ENCODE results near the gene MGAT5. TPM values are rescaled to one million over a fixed set of nuclear protein-coding genes. Genes with fewer than 3 reads are reported as not detected.

MGAT5 gene
- total RNA-seq, 1 experiment from 2014 or later, result 52.4 TPM

DNA sequence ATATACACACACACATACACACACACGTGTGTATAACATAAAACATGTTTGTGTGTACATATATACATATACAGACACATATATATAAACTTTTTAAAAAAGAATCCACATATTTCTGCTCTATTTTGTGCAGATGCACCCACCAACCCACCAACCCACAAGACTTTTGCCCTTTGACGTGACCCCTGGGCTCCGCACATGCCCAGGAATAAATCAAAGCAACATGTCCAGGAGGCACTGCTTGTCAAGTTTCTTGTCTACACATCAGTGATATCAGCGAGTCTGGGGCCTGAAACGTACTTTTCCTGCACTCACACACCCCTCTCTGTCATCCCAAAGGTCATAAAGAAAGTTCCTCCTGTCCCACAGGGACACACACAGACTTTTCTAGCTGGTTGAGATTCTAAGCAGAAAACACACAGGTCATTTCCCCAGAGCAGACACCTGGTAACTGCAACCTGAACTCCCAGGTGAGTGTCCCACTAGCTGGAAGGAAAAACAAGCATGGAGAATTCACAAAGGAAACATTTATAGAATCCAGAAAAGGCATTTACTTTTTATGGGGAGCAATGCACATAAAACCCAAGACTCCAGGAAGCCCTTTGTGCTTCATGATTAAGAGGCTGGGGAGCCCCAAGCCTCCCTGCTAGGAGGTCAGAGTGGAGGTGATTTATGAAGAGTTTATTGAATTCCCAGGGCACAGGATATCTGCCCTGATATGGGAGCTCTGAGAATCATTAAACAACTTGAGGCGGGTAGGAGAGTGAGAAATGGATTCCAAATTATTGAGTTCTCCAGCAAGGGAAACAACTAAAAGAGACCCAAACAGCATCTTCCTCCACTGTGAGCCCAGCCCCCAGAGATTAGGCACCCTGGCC is 211.6 kb downstream of the MGAT5 start:
- DNase-seq (ENCODE audit: low spot score), result no peak
- TF ChIP-seq ZNF396 (CRISPR knock-in tag; IDR thresholded peaks at IDR 0.05; ENCODE audit: borderline replicate concordance), result no peak
- TF ChIP-seq ZNF423 (CRISPR knock-in tag; IDR thresholded peaks at IDR 0.05), result no peak
- TF ChIP-seq ETV6 (CRISPR knock-in tag; IDR thresholded peaks at IDR 0.05), result no peak
- TF ChIP-seq, protein P1, sequence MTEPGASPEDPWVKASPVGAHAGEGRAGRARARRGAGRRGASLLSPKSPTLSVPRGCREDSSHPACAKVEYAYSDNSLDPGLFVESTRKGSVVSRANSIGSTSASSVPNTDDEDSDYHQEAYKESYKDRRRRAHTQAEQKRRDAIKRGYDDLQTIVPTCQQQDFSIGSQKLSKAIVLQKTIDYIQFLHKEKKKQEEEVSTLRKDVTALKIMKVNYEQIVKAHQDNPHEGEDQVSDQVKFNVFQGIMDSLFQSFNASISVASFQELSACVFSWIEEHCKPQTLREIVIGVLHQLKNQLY (CRISPR knock-in tag; IDR thresholded peaks at IDR 0.05), result no peak
- TF ChIP-seq ZNF532 (CRISPR knock-in tag; IDR thresholded peaks at IDR 0.05; ENCODE audit: borderline replicate concordance), result no peak
- TF ChIP-seq EMX1 (CRISPR knock-in tag; IDR thresholded peaks at IDR 0.05), result no peak
- TF ChIP-seq, protein P2, sequence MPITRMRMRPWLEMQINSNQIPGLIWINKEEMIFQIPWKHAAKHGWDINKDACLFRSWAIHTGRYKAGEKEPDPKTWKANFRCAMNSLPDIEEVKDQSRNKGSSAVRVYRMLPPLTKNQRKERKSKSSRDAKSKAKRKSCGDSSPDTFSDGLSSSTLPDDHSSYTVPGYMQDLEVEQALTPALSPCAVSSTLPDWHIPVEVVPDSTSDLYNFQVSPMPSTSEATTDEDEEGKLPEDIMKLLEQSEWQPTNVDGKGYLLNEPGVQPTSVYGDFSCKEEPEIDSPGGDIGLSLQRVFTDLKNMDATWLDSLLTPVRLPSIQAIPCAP (CRISPR knock-in tag; IDR thresholded peaks at IDR 0.05), result no peak
- TF ChIP-seq CDX4 (CRISPR knock-in tag; IDR thresholded peaks at IDR 0.05; ENCODE audit: borderline replicate concordance), result no peak
- TF ChIP-seq ZBTB21 (CRISPR knock-in tag; IDR thresholded peaks at IDR 0.05; ENCODE audit: borderline replicate concordance), result no peak
- TF ChIP-seq GTF2I (CRISPR knock-in tag; conservative IDR thresholded peaks at IDR 0.05), result no peak
- TF ChIP-seq NFYB (CRISPR knock-in tag; conservative IDR thresholded peaks at IDR 0.05; ENCODE audit: low read depth), result no peak
- TF ChIP-seq NFE2L1 (CRISPR knock-in tag; IDR thresholded peaks at IDR 0.05), result no peak
- TF ChIP-seq, protein P3, sequence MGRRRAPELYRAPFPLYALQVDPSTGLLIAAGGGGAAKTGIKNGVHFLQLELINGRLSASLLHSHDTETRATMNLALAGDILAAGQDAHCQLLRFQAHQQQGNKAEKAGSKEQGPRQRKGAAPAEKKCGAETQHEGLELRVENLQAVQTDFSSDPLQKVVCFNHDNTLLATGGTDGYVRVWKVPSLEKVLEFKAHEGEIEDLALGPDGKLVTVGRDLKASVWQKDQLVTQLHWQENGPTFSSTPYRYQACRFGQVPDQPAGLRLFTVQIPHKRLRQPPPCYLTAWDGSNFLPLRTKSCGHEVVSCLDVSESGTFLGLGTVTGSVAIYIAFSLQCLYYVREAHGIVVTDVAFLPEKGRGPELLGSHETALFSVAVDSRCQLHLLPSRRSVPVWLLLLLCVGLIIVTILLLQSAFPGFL (CRISPR knock-in tag; IDR thresholded peaks at IDR 0.05; ENCODE audit: borderline replicate concordance), result no peak
- no peak for TF ChIP-seq ZNF512 (CRISPR knock-in tag; IDR thresholded peaks at IDR 0.05; ENCODE audit: borderline replicate concordance)
- no peaks in the 10 kb centered on the region for H3K36me3 Mint-ChIP-seq
- H3K4me3 Mint-ChIP-seq, result no peak overlapping the region
- H3K4me1 Mint-ChIP-seq, result peaks cover 5% of the 10 kb centered on the region
- H3K27ac Mint-ChIP-seq, result no peak overlapping the region
- no peaks in the 10 kb centered on the region for H3K27me3 Mint-ChIP-seq (ENCODE audit: low read depth)
- CTCF ChIA-PET, result interaction anchor here (1.1 to 3.1 kb wide), 2 partner anchors 15 to 54 kb away, joined by 3 to 16 read pairs; no protein-coding TSS in a partner anchor
- ATAC-seq, result no peak
- POLR2A ChIA-PET, result no interaction called here
- no peaks in the 10 kb centered on the region for H3K9me3 Mint-ChIP-seq

DNA sequence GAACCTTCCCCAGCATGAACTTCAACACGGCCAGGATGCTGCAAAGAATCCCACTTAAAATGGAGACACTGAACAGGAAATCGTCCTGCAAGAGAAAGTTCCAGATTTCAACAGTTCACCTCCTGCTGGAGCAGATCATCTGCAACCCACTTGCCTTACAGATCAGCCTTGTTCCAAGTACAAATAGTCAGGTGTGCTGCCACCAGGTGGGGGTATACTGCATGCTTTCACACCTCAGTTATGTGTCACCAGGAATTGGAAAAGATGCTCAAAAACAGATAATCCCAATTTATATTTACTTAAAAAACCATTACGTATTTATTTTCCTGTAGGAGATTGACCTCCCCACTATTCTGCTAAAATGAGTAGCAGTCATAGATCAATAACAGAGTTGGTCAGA is 212.3 kb downstream of the MGAT5 start:
- H3K27ac Mint-ChIP-seq, result no peak overlapping the region
- ChIA-PET POLR2A (no interaction called here), CTCF (interaction anchor here (1.1 to 3.1 kb wide), 2 partner anchors 15 to 54 kb away, joined by 3 to 16 read pairs; no protein-coding TSS in a partner anchor)
- H3K36me3 Mint-ChIP-seq, result no peaks in the 10 kb centered on the region
- peak; percentile 42; the same call in 1 of the 2 replicates for TF ChIP-seq CTCF (IDR thresholded peaks at IDR 0.05)
- TF ChIP-seq, protein P4, sequence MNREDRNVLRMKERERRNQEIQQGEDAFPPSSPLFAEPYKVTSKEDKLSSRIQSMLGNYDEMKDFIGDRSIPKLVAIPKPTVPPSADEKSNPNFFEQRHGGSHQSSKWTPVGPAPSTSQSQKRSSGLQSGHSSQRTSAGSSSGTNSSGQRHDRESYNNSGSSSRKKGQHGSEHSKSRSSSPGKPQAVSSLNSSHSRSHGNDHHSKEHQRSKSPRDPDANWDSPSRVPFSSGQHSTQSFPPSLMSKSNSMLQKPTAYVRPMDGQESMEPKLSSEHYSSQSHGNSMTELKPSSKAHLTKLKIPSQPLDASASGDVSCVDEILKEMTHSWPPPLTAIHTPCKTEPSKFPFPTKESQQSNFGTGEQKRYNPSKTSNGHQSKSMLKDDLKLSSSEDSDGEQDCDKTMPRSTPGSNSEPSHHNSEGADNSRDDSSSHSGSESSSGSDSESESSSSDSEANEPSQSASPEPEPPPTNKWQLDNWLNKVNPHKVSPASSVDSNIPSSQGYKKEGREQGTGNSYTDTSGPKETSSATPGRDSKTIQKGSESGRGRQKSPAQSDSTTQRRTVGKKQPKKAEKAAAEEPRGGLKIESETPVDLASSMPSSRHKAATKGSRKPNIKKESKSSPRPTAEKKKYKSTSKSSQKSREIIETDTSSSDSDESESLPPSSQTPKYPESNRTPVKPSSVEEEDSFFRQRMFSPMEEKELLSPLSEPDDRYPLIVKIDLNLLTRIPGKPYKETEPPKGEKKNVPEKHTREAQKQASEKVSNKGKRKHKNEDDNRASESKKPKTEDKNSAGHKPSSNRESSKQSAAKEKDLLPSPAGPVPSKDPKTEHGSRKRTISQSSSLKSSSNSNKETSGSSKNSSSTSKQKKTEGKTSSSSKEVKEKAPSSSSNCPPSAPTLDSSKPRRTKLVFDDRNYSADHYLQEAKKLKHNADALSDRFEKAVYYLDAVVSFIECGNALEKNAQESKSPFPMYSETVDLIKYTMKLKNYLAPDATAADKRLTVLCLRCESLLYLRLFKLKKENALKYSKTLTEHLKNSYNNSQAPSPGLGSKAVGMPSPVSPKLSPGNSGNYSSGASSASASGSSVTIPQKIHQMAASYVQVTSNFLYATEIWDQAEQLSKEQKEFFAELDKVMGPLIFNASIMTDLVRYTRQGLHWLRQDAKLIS (CRISPR knock-in tag; IDR thresholded peaks at IDR 0.05; ENCODE audit: borderline replicate concordance), result no peak
- H3K9me3 Mint-ChIP-seq, result no peaks in the 10 kb centered on the region
- no peaks in the 10 kb centered on the region for H3K27me3 Mint-ChIP-seq (ENCODE audit: low read depth)
- ATAC-seq (peak; percentile 65), DNase-seq (ENCODE audit: low spot score) (peak; percentile 61)
- H3K4me3 Mint-ChIP-seq, result no peak overlapping the region
- H3K4me1 Mint-ChIP-seq, result no peaks in the 10 kb centered on the region; the same call in 1 of the 2 replicates
